Activated T-helper 2 cell treated with anti-CD3 and anti-CD28 coated beads, Interferon-gamma antibody, Interleukin-2, Interleukin-4, amounts not matched to agents 10 μg/mL and 5 μg/mL and 100 μg/mL, durations not matched to agents 14 hours and 24 hours and 36 hours (primary cell): ENCODE results near the gene PAMR1. TPM values are rescaled to one million over a fixed set of nuclear protein-coding genes. Genes with fewer than 3 reads are reported as not detected.
A peak's percentile ranks its signal among the peaks of the same experiment; 100 is the strongest.

Experiments
- DNase-seq: peaks from one replicate; pipeline ENCODE4 v3.0.0; 2021; ENCODE audit warnings: low spot score
- H3K27ac Mint-ChIP-seq: one replicate; pipeline ENCODE4 v1.8.0; 2021; ENCODE audit warnings: mixed read lengths
- H3K27me3 Mint-ChIP-seq: one replicate; pipeline ENCODE4 v1.8.0; 2021; ENCODE audit warnings: low read depth, mixed read lengths
- H3K36me3 Mint-ChIP-seq: one replicate; pipeline ENCODE4 v1.8.0; 2021; ENCODE audit warnings: low read depth, mixed read lengths
- H3K4me1 Mint-ChIP-seq: one replicate; pipeline ENCODE4 v1.8.0; 2021; ENCODE audit warnings: low read depth, mixed read lengths
- H3K4me3 Mint-ChIP-seq: one replicate; pipeline ENCODE4 v1.8.0; 2021; ENCODE audit warnings: low read depth, mild to moderate bottlenecking, moderate library complexity, mixed read lengths
- H3K9me3 Mint-ChIP-seq: one replicate; pipeline ENCODE4 v1.8.0; 2021; ENCODE audit warnings: mixed read lengths
- intact Hi-C: fragments of 100-400 bp; cut with micrococcal nuclease; formaldehyde crosslinking; loops from one replicate; pipeline ENCODE4 v1.15.1; 2023
- total RNA-seq: library from RNA; stranded (reverse); gene quantifications from 2 replicates; pipeline ENCODE4 v1.2.3, GENCODE V29; 2022

Gene PAMR1
- total RNA-seq, 1 donor from 2014 or later = not detected

DNA sequence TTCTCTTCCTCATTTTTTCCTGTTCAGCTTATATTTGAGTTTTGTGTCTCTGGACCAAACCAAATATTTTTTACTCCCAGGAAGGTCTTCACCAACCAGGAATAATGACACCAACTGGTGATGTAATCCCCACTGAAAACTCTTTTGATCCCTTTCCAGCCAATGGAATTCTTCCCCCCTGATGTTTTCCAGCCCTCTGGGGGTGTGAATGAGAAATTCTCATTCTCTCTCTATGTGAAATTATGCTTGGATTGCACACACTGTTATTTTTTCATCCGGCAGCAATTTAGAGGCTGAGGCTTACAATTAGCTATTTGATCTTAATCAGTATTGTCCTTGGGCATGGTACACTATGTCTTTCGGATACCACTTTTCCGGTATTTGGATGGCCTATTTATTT is 66.6 kb downstream of the PAMR1 start:
- Mint-ChIP-seq H3K36me3 (no peaks in the 10 kb centered on the region), H3K27me3 (peaks cover 10% of the 10 kb centered on the region), H3K4me3 (no peak overlapping the region), H3K4me1 (no peaks in the 10 kb centered on the region), H3K27ac (no peak overlapping the region), H3K9me3 (no peaks in the 10 kb centered on the region)
- intact Hi-C loops = no loop called here
- no peak for DNase-seq

DNA sequence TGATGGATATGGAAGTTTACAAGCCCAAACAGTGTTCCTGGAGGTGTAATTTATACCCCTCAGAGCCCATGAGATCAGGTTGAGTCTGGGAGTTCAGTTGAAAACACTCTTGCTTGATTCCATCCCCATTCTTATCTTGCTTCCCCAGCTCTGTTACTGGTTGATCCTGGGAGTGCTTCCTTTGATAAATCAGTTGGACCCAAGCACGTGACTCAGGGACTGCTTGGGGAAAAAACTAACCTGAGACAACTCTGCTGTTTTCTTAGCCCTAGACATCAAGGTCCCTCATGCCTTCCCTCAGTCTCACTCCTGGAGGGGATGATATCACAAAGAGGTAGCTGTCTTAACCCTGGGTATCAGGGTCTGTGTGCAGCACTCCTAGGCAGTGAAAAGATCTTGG is 71.1 kb downstream of the PAMR1 start:
- no peak overlapping the region for H3K27ac Mint-ChIP-seq
- DNase-seq = no peak

DNA sequence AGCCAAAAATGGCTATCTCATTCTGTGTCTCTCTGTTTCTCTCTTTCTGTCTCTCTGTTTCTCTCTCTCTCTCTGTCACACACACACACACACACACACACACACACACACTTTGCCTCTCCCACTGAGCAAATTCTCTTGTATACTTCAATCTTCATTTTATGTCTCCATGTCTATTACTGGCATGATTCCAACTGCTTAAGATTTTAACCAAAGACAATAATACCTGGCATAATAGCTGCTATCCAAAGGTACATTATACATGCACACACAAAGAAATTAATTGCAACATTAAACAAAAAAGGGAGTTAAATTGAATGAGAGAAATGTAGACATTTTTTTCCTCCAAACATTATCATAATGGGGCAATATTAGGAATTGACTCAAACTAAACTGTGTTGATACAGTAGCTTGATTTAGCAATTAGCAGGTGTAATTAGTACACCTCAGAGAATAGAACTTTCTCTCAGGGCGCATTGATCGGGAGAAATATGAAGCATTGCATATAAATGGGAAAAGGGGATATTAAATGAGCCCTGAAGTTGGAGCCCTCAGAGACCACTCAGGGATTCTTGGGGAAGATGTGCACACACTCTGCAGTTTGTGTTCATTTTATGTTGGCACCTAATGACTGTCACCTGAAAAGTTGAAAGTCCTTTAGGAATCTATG is 88.7 kb downstream of the PAMR1 start:
- Mint-ChIP-seq H3K36me3 (no peaks in the 10 kb centered on the region), H3K27ac (no peak overlapping the region), H3K27me3 (peaks cover 34% of the 10 kb centered on the region), H3K4me3 (no peak overlapping the region), H3K9me3 (no peaks in the 10 kb centered on the region), H3K4me1 (no peaks in the 10 kb centered on the region)
- intact Hi-C loops = no loop called here
- no peak for DNase-seq

More for the DNA sequence above, 71.1 kb downstream of the PAMR1 start:
- H3K36me3 Mint-ChIP-seq = no peaks in the 10 kb centered on the region
- H3K9me3 Mint-ChIP-seq = no peaks in the 10 kb centered on the region
- H3K4me1 Mint-ChIP-seq = no peaks in the 10 kb centered on the region
- no peak overlapping the region for H3K4me3 Mint-ChIP-seq
- peaks cover 17% of the 10 kb centered on the region for H3K27me3 Mint-ChIP-seq
- intact Hi-C loops = no loop called here

DNA sequence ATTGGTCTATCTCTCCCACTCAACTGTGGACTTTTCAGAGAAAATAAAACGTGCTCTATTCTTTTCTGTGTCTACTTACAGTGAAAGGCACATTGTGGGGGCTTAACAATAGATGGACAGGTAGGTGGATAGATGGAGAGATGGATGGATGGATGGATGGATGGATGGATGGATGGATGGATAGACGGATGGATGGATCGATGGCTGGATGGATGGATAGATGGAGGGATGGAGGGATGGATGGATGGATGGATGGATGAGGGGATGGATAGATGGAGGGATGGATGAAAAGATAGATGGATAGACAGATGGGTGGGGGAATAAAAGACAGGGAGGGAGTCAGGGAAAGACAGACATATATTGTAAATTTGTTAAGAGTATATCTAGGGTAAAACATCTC is 91.8 kb downstream of the PAMR1 start:
- Mint-ChIP-seq H3K4me1 (no peaks in the 10 kb centered on the region), H3K4me3 (no peak overlapping the region), H3K36me3 (no peaks in the 10 kb centered on the region), H3K9me3 (no peaks in the 10 kb centered on the region), H3K27me3 (peaks cover 19% of the 10 kb centered on the region), H3K27ac (no peak overlapping the region)
- DNase-seq = no peak
- intact Hi-C loops = no loop called here

DNA sequence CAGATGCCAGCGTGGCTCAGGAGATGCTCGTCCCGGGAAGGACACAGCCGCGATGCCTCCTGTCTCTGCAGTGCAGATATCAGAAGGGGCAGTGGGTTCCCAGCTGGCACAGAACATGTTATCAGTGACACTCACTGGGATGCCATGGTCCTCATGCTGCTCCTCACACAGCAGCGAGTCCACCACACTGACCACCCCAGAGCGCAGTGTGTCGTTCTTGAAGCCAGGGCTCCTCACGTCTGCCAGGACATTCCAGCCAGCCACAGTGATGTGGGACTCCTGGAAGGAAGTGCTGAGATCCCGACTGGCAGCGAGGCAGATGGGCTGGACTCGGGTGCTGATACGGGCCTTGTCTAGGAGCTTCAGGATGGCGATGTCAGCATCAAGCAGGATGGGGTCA is 93.0 kb downstream of the PAMR1 start:
- H3K27ac Mint-ChIP-seq = no peak overlapping the region
- intact Hi-C loops = no loop called here
- no peak for DNase-seq
- H3K27me3 Mint-ChIP-seq = peaks cover 17% of the 10 kb centered on the region
- H3K9me3 Mint-ChIP-seq = no peaks in the 10 kb centered on the region
- no peaks in the 10 kb centered on the region for H3K4me1 Mint-ChIP-seq
- H3K36me3 Mint-ChIP-seq = no peaks in the 10 kb centered on the region
- H3K4me3 Mint-ChIP-seq = no peak overlapping the region

DNA sequence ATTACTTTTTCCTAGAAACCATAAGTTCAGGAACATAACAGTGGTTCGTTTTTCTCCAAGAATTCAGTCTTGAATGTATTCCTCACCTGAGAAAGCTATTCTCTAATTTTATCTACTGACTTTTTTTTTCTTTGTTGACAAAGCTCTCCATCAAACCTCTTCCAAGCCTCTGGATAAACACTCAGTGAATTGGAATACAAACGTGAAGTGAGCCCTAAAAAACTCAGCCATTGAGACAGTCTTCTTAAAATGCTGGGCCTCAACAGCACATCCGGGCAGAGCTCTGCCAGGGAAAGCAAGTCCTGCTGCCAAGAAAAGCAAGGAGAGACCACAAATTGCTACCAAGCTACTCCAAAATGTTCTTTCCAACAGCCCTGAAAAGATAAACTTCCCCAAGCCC is 98.3 kb downstream of the PAMR1 start:
- intact Hi-C loops = no loop called here
- DNase-seq = no peak
- Mint-ChIP-seq H3K9me3 (no peaks in the 10 kb centered on the region), H3K4me3 (no peak overlapping the region), H3K4me1 (no peaks in the 10 kb centered on the region), H3K27me3 (peaks cover 46% of the 10 kb centered on the region), H3K36me3 (no peaks in the 10 kb centered on the region), H3K27ac (no peak overlapping the region)

DNA sequence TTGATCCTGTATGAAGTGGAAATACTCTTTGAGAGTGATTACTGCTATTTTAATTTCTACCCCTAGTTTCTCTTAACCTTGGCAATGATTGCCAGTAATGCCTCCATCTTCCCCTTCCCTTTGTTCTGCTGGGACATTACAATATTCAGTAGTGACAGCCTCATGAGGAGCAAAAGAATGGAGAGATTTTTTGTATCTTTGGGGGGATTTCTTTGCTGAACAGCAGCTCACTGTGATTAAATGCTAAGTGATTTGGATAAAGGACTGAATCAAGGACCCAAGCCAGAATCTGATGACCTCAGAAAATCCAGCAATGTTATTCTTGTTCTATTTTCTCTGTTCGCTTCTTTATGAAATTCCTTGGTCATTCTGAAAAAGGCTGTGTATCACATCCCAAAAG is 99.1 kb downstream of the PAMR1 start:
- intact Hi-C loops = no loop called here
- H3K27me3 Mint-ChIP-seq = peaks cover 53% of the 10 kb centered on the region
- no peaks in the 10 kb centered on the region for H3K9me3 Mint-ChIP-seq
- DNase-seq = no peak
- H3K36me3 Mint-ChIP-seq = no peaks in the 10 kb centered on the region
- no peak overlapping the region for H3K27ac Mint-ChIP-seq
- H3K4me3 Mint-ChIP-seq = no peak overlapping the region
- H3K4me1 Mint-ChIP-seq = no peaks in the 10 kb centered on the region

DNA sequence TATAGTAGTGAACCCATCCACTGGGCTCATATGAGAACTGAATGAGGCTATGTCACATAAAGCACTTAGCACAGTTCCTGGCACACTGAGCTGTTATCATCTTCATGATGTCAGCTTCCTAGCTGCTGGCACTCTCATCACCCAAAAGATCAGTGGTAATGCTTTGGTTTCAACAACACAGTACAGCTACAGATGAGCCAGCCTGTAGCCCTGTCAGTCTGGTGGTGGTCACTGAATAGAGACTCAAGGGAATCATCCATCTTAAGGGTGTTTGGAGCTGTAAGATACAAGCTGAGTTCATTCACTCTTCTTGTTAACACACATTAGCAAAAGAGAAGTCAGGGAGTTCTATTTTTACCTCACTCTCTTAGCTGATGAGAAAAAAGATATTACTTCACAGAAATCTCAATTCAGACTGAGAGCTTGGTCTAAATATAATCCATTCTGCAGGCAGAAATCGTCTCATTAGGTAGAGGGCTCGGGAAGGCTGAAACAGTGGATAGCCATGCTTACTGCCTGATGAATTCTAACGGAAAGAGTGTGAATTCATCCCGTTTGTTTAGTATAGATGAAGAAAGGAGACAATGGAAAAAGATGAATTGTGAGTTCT is 99.7 kb downstream of the PAMR1 start:
- Mint-ChIP-seq H3K4me1 (no peaks in the 10 kb centered on the region), H3K27ac (no peak overlapping the region), H3K36me3 (no peaks in the 10 kb centered on the region), H3K4me3 (no peak overlapping the region), H3K9me3 (no peaks in the 10 kb centered on the region), H3K27me3 (peaks cover 59% of the 10 kb centered on the region)
- intact Hi-C loops = no loop called here
- DNase-seq = no peak

DNA sequence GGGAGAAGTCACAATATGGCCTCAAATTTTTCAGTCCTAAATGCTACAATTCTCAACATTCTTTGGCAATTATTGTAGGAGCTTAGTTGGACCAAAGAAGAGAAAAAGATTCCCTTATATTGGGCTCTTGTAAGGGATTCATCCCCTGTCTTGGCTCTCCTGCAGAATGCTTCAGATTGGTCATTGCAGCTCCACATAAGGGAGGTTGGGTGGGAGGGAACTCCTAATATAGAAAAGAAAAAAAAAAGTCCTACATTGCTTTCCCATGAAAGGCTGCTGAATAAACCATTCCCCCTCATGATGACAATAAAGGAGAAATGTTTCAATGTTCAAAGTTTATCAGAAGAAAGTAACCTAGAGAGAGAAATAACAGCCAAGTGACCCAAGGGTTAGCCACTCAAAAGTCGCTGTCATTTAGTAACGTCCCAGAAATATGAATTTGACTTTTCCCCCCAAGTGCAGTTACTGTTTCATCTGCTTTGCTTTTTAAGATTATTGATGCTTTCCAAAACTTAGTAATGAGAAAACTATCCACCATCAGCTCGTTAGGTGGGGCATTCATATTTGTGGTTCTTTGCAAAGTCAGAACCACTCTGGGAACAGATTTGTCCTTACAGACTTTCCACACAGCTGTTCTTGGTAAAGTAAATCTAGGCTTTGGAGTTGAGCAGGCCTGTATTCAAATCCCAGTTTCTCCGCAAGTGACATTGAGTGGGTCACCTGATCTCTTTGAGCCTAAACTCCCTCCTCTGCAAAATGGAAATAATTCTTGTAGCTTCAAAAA is 101.1 kb downstream of the PAMR1 start:
- H3K9me3 Mint-ChIP-seq = no peaks in the 10 kb centered on the region

DNA sequence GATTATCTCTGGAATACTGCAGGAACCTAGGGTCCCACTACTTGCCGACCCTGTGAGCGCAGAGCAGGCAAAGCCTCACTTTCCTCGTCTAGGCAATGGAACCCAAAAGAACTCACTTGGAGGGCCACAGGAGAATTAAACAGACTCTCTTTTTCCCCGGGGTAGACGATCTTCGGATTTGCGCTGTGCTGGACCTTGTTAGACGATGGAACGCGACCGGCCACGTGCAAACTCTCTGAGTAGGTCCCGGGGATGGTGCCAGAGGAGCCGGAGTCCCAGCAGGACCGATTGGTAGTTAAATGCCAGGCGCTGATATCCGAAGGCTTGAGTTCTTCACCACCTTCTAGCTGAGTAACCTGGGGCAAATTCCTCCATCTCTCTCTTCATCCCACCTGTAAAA is 105.0 kb downstream of the PAMR1 start:
- no peak for DNase-seq
- no peaks in the 10 kb centered on the region for H3K36me3 Mint-ChIP-seq
- intact Hi-C loops = no loop called here
- H3K4me3 Mint-ChIP-seq = no peak overlapping the region
- peaks cover 4% of the 10 kb centered on the region for H3K4me1 Mint-ChIP-seq
- peaks cover 76% of the 10 kb centered on the region for H3K27me3 Mint-ChIP-seq
- H3K9me3 Mint-ChIP-seq = no peaks in the 10 kb centered on the region
- no peak overlapping the region for H3K27ac Mint-ChIP-seq

More for the DNA sequence above, 101.1 kb downstream of the PAMR1 start:
- DNase-seq = no peak
- Mint-ChIP-seq H3K36me3 (no peaks in the 10 kb centered on the region), H3K4me1 (no peaks in the 10 kb centered on the region), H3K27ac (no peak overlapping the region), H3K27me3 (peaks cover 64% of the 10 kb centered on the region), H3K4me3 (no peak overlapping the region)
- intact Hi-C loops = no loop called here

DNA sequence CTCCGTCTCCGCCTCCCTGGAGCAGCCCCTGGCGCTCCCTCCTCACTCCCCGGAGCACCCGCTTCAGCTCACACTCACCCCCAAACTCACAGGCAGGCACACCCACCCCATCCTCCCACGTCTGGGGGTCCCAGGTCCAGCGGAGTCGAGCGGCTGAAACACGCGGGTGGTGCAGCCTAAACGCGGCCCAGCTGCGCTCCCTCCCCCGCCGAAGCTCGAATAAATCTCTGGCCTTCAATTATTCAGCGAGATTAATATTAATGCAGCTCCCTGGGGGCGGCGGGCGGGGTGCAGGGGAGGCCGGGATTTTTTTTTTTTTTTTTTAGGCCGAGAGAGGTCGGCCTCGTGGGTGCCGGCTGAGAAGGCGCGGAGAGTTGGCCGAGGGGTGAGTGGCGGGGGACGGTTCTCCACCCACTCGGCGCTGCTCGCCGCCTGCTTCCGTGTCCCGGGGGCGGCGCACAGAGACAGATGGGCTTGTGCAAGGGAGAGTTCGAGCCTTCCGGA is 105.5 kb downstream of the PAMR1 start:
- Mint-ChIP-seq H3K4me3 (no peak overlapping the region), H3K9me3 (no peaks in the 10 kb centered on the region), H3K27ac (no peak overlapping the region), H3K27me3 (peaks cover 77% of the 10 kb centered on the region), H3K4me1 (peaks cover 4% of the 10 kb centered on the region), H3K36me3 (no peaks in the 10 kb centered on the region)
- DNase-seq = no peak
- intact Hi-C loops = no loop called here

DNA sequence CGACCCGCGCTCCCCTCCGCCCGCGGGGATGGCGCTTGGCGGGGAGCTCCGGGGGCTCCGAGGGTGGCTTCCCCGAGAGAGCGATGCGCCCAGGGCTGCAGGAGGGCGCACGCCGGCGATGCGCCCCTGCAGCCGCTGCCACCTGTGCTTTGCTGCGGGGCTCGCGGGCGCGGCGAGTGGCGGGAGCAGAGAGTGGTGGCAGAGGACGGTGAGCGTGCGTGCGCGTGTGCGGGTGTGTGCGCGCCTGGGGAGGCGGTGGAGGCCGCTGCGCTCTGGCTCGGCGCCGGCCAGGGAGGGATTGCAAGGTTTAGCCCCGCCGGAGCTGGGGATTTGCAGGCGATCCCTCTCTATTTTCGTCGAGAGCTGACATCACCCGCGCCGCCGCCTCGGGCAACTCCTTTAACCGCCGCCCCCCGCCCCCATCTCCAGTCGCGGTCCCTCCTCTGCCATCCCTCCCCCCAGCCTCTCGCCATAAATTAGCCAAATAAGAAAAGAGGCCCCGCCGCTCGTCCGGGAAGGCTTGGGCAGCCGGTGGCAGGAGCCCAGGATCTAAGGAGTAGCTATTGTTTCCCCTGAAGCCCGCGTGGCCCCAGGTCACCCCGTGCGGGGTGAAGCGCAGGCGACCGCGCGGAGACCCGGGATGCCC is 106.1 kb downstream of the PAMR1 start, which contains the start of gene SLC1A2:
TSS of gene SLC1A2 (minus strand) at position 375 of the 646 bp plus-strand sequence. CDS start 592 bp downstream, outside the sequence.
- no peak for DNase-seq
- Mint-ChIP-seq H3K4me1 (peaks cover 4% of the 10 kb centered on the region), H3K36me3 (no peaks in the 10 kb centered on the region), H3K9me3 (no peaks in the 10 kb centered on the region), H3K4me3 (peak within 1 kb of the TSS; percentile 28), H3K27me3 (peaks cover 82% of the 10 kb centered on the region), H3K27ac (no peak within 1 kb of the TSS)
- intact Hi-C loops = no loop called here
